H1 (cell line): ENCODE results near the gene ARID1B. TPM values are rescaled to one million over a fixed set of nuclear protein-coding genes. Genes with fewer than 3 reads are reported as not detected.

Experiments
- CTCF ChIA-PET: fragments of 300-600 bp; sonication (Branson Sonifier 250); formaldehyde crosslinking; loops from one replicate; lab custom pipeline; 2021; ENCODE audit not compliant: partially characterized antibody; lab: Charles Lee
- POLR2A ChIA-PET: fragments of 300-600 bp; sonication (Branson Sonifier 250); formaldehyde crosslinking; loops from one replicate; lab custom pipeline; 2021; ENCODE audit warnings: inconsistent platforms; ENCODE audit not compliant: partially characterized antibody; lab: Charles Lee
- DNase-seq, 2 experiments: peaks; one replicate each; pipeline versions ENCODE4 v3.0.0 to v3.0.0-alpha.2; 2010 to 2022; ENCODE audit warnings: low spot score in 2 of 2, low read depth in 1 of 2, mixed read lengths in 1 of 2
- FAIRE-seq: peaks from 2 replicates; lab custom pipeline; 2011; peaks lifted over from hg19 to GRCh38; lab: Jason Lieb, UNC
- H2AFZ ChIP-seq: 2 replicates; pipeline ENCODE4 v1.8.1; 2012; ENCODE audit warnings: low read length, inconsistent platforms
- H2AK5ac ChIP-seq: 2 replicates; pipeline ENCODE4 v1.6.1; 2013; ENCODE audit warnings: low read depth, low read length
- H2BK120ac ChIP-seq: replicated peaks from 2 replicates; pipeline ENCODE3; 2013; ENCODE audit warnings: low read depth, low read length, inconsistent platforms
- H2BK12ac ChIP-seq: 2 replicates; pipeline ENCODE4 v1.6.1; 2013; ENCODE audit warnings: low read depth, low read length
- H2BK15ac ChIP-seq: 2 replicates; pipeline ENCODE4 v1.6.1; 2013; ENCODE audit warnings: low read length
- H2BK20ac ChIP-seq: 2 replicates; pipeline ENCODE4 v1.6.1; 2013; ENCODE audit warnings: low read length
- H2BK5ac ChIP-seq: 2 replicates; pipeline ENCODE4 v1.6.1; 2013; ENCODE audit warnings: low read depth, low read length
- H3K14ac ChIP-seq: 2 replicates; pipeline ENCODE4 v1.6.1; 2013; ENCODE audit warnings: inconsistent platforms; ENCODE audit not compliant: insufficient read length
- H3K18ac ChIP-seq: 2 replicates; pipeline ENCODE4 v1.6.1; 2013; ENCODE audit warnings: low read length; ENCODE audit errors: extremely low read depth
- H3K23ac ChIP-seq: 2 replicates; pipeline ENCODE4 v1.6.1; 2013; ENCODE audit warnings: inconsistent platforms; ENCODE audit not compliant: insufficient read length
- H3K23me2 ChIP-seq: 2 replicates; pipeline ENCODE4 v1.6.1; 2013; ENCODE audit warnings: low read depth, low read length
- H3K27ac ChIP-seq: 2 replicates; pipeline ENCODE4 v1.6.1; 2011; ENCODE audit warnings: low read depth, low read length, inconsistent platforms
- H3K27me3 ChIP-seq, 4 experiments: replicated peaks in 1 of 4; 1 replicate in 1 of 4; 2 replicates in 3 of 4; pipeline versions ENCODE4 v1.6.1 to v1.8.1; 2011 to 2013; ENCODE audit warnings: low read length in 3 of 4, mild to moderate bottlenecking in 3 of 4, inconsistent platforms in 2 of 4, mixed read lengths in 2 of 4, moderate library complexity in 1 of 4; ENCODE audit not compliant: control insufficient read depth in 3 of 4, insufficient read depth in 3 of 4; ENCODE audit errors: extremely low read depth in 1 of 4
- H3K36me3 ChIP-seq, 4 experiments: 2 replicates each; pipeline versions ENCODE4 v1.6.1 to v1.8.1; 2011 to 2013; ENCODE audit warnings: mild to moderate bottlenecking in 4 of 4, low read length in 3 of 4, moderate library complexity in 2 of 4, control low read depth in 1 of 4, inconsistent platforms in 1 of 4; ENCODE audit not compliant: insufficient read depth in 4 of 4, control insufficient read depth in 2 of 4
- H3K4ac ChIP-seq: replicated peaks from 2 replicates; pipeline ENCODE3; 2013; ENCODE audit warnings: low read length, low read depth, mixed read lengths, inconsistent platforms; ENCODE audit not compliant: insufficient read length
- H3K4me1 ChIP-seq, 4 experiments: replicated peaks in 1 of 4; 1 replicate in 1 of 4; 2 replicates in 3 of 4; pipeline versions ENCODE4 v1.6.1 to v1.8.1; 2011 to 2013; ENCODE audit warnings: low read length in 3 of 4, inconsistent platforms in 2 of 4, mixed read lengths in 1 of 4; ENCODE audit not compliant: insufficient read depth in 4 of 4, control insufficient read depth in 3 of 4
- H3K4me2 ChIP-seq, 2 experiments: 2 replicates each; pipeline versions ENCODE4 v1.6.1 to v1.8.1; 2011 to 2013; ENCODE audit warnings: low read depth in 2 of 2, low read length in 2 of 2, control low read depth in 1 of 2, inconsistent platforms in 1 of 2, mild to moderate bottlenecking in 1 of 2; ENCODE audit not compliant: insufficient read depth in 1 of 2
- H3K4me3 ChIP-seq, 4 experiments: fragments of 200-600, 300-600 bp in 1 of 4; sonication (generic), shearing (Covaris generic), sonication (Bioruptor Twin) in 1 of 4; 2 replicates each; pipeline versions ENCODE4 v1.5.1 to v1.8.1; 2011 to 2016; ENCODE audit warnings: low read length in 4 of 4, low read depth in 3 of 4, control low read depth in 2 of 4, inconsistent platforms in 2 of 4, mild to moderate bottlenecking in 2 of 4, mixed read lengths in 1 of 4, moderate library complexity in 1 of 4; ENCODE audit not compliant: insufficient read depth in 2 of 4; ENCODE audit errors: extremely low read depth in 1 of 4
- H3K56ac ChIP-seq: replicated peaks from 2 replicates; pipeline ENCODE3; 2013; ENCODE audit warnings: low read depth, mild to moderate bottlenecking, mixed read lengths, low read length, inconsistent platforms; ENCODE audit not compliant: insufficient read length
- H3K79me1 ChIP-seq: 2 replicates; pipeline ENCODE4 v1.6.1; 2013; ENCODE audit warnings: low read depth, low read length, control low read depth
- H3K79me2 ChIP-seq, 2 experiments: 2 replicates each; pipeline versions ENCODE4 v1.6.1 to v1.8.1; 2012 to 2013; ENCODE audit warnings: low read length in 2 of 2, mild to moderate bottlenecking in 2 of 2, inconsistent platforms in 1 of 2; ENCODE audit not compliant: insufficient read depth in 2 of 2, control insufficient read depth in 1 of 2
- H3K9ac ChIP-seq, 4 experiments: replicated peaks in 1 of 4; 1 replicate in 1 of 4; 2 replicates in 3 of 4; pipeline versions ENCODE4 v1.6.1 to v1.8.1; 2011 to 2013; ENCODE audit warnings: low read depth in 3 of 4, low read length in 3 of 4, control low read depth in 2 of 4, mild to moderate bottlenecking in 2 of 4, moderate library complexity in 2 of 4, inconsistent platforms in 1 of 4; ENCODE audit errors: extremely low read depth in 1 of 4
- H3K9me3 ChIP-seq, 2 experiments: 2 replicates each; pipeline versions ENCODE4 v1.6.1 to v1.8.1; 2012 to 2013; ENCODE audit warnings: mild to moderate bottlenecking in 2 of 2, moderate library complexity in 2 of 2, control low read depth in 1 of 2, inconsistent platforms in 1 of 2, low read depth in 1 of 2, low read length in 1 of 2, mixed read lengths in 1 of 2; ENCODE audit not compliant: insufficient read depth in 2 of 2
- H4K20me1 ChIP-seq, 2 experiments: replicated peaks in 1 of 2; 2 replicates each; pipeline versions ENCODE3 to v1.8.1; 2011 to 2013; ENCODE audit warnings: inconsistent platforms in 2 of 2, low read length in 2 of 2, mild to moderate bottlenecking in 1 of 2; ENCODE audit not compliant: insufficient read depth in 2 of 2, control insufficient read depth in 1 of 2
- H4K5ac ChIP-seq: 2 replicates; pipeline ENCODE4 v1.6.1; 2013; ENCODE audit warnings: low read length, low read depth, mixed read lengths, inconsistent platforms; ENCODE audit not compliant: insufficient read length
- H4K8ac ChIP-seq: 2 replicates; pipeline ENCODE4 v1.8.0; 2013; ENCODE audit warnings: mild to moderate bottlenecking, moderate library complexity, low read length, inconsistent platforms; ENCODE audit not compliant: insufficient read depth; ENCODE audit errors: extremely low read depth
- H4K91ac ChIP-seq: replicated peaks from 2 replicates; pipeline ENCODE3; 2013; ENCODE audit warnings: low read length, mixed read lengths, inconsistent platforms; ENCODE audit not compliant: insufficient read length
- ASH2L ChIP-seq: fragments of 200-600, 300-600 bp; sonication (generic); IDR thresholded peaks from one replicate; pipeline ENCODE4 v1.7.1; 2017; ENCODE audit warnings: low read length
- CHD1 ChIP-seq: IDR thresholded peaks from 2 replicates; pipeline ENCODE4 v1.6.1; 2012; ENCODE audit warnings: low read depth, low read length, improper control_type of control experiment
- GABPA ChIP-seq: IDR thresholded peaks from 2 replicates; pipeline ENCODE4 v1.6.1; 2011; ENCODE audit warnings: mild to moderate bottlenecking, low read length, moderate library complexity, borderline replicate concordance; ENCODE audit not compliant: insufficient read depth
- GTF2F1 ChIP-seq: IDR thresholded peaks from 2 replicates; pipeline ENCODE4 v1.6.1; 2012; ENCODE audit warnings: low read depth, low read length, improper control_type of control experiment, borderline replicate concordance
- JUND ChIP-seq: IDR thresholded peaks from 2 replicates; pipeline ENCODE4 v1.6.1; 2011; ENCODE audit warnings: mild to moderate bottlenecking, improper control_type of control experiment, low read length
- MAFK ChIP-seq: IDR thresholded peaks from 2 replicates; pipeline ENCODE4 v1.6.1; 2012; ENCODE audit warnings: low read depth, mild to moderate bottlenecking, improper control_type of control experiment, low read length
- NANOG ChIP-seq: IDR thresholded peaks from 2 replicates; pipeline ENCODE4 v1.6.1; 2011; ENCODE audit warnings: low read length, low read depth, mild to moderate bottlenecking, inconsistent platforms; ENCODE audit not compliant: insufficient read depth, poor library complexity, severe bottlenecking
- POU5F1 ChIP-seq: IDR thresholded peaks from 2 replicates; pipeline ENCODE4 v1.6.1; 2011; ENCODE audit warnings: low read depth, mild to moderate bottlenecking, low read length, moderate library complexity
- RBBP5 ChIP-seq: IDR thresholded peaks from 2 replicates; pipeline ENCODE4 v1.7.1; 2012; ENCODE audit warnings: low read depth, mild to moderate bottlenecking, inconsistent platforms, low read length, moderate library complexity, borderline replicate concordance
- RNF2 ChIP-seq: fragments of 200-900, 300-1000 bp; sonication (generic); IDR thresholded peaks from 2 replicates; pipeline ENCODE4 v1.7.1; 2016; ENCODE audit warnings: borderline replicate concordance, low read depth, mild to moderate bottlenecking, antibody characterized with exemption, low read length; ENCODE audit not compliant: poor library complexity, severe bottlenecking; ENCODE audit errors: missing control alignments
- SIX5 ChIP-seq: IDR thresholded peaks from 2 replicates; pipeline ENCODE4 v1.6.1; 2011; ENCODE audit warnings: mild to moderate bottlenecking, low read depth, low read length
- SRF ChIP-seq: IDR thresholded peaks from 2 replicates; pipeline ENCODE4 v1.6.1; 2011; ENCODE audit warnings: mild to moderate bottlenecking, low read depth, low read length, moderate library complexity
- TAF1 ChIP-seq: IDR thresholded peaks from 2 replicates; pipeline ENCODE4 v1.6.1; 2011; ENCODE audit warnings: mild to moderate bottlenecking, low read depth, low read length
- TEAD4 ChIP-seq: IDR thresholded peaks from 2 replicates; pipeline ENCODE4 v1.6.1; 2012; ENCODE audit warnings: low read depth, low read length, inconsistent platforms, mixed read lengths
- WGBS, 2 experiments: shearing (Covaris generic) in 1 of 2; methylation state at CpG; one replicate each; pipeline versions ENCODE4 v1.1.6 to v1.1.7; 2013 to 2015; ENCODE audit warnings: low lambda C conversion rate in 2 of 2, mixed read lengths in 2 of 2, inconsistent platforms in 1 of 2, low coverage in 1 of 2, missing lambda C conversion rate in 1 of 2; ENCODE audit not compliant: insufficient replicate concordance in 2 of 2, insufficient coverage in 1 of 2, insufficient read length in 1 of 2; ENCODE audit errors: extremely low coverage in 1 of 2, missing lambda C conversion rate in 1 of 2; 5-methylcytosine and 5-hydroxymethylcytosine counted together
- polyA plus RNA-seq, 7 experiments: library from polyadenylated mRNA; depleted of rRNA in 3 of 7; stranded (reverse) in 5 of 7; unstranded in 2 of 7; fragments of >200 nt in 5 of 7; fragments of 200-250 nt in 2 of 7; gene quantifications; 1 replicate in 5 of 7; 2 replicates in 1 of 7; 4 replicates in 1 of 7; pipeline versions ENCODE4 v1.2.1 to v1.2.3, GENCODE V29; 2011 to 2013; ENCODE audit warnings: missing spikeins in 2 of 7, mixed read lengths in 2 of 7
- total RNA-seq: library from RNA; stranded (reverse); fragmentation: NEBNext Ultra II Directional; extraction: Animal tissue kit (Norgen Biotek cat#: 25700); gene quantifications from 2 replicates; pipeline ENCODE4 v1.2.1, GENCODE V29; 2021

Gene ARID1B
- total and polyA plus RNA-seq, 2 of the 8 experiments (the other 6 are each of a cell fraction or from before 2014, with no cell fraction given) = 24.3 to 70.3 TPM

DNA sequence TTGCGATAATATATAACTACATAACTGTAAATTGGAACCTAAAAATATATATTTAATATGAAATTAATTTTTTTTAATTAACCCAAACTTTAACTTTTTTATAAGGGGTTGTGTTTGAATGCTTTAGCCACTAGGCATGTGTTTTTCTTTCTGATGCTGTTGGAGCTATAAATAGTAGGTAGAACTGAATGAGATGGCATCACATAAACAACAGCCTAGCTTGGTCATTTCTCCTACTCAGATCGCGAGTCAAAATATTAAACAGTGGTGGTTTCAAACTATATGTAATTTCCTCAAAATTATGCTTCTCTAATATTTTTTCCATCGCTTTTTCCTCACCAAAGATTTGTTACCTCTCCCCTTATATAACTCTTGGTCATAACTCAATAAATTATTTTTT, 243.2 kb downstream of the ARID1B start:
- Histone ChIP-seq H3K4me3 (peak overlapping the region; percentile 69 to 97 (median 79); a peak in 7 of 8 replicates), H3K4ac (no peak overlapping the region), H3K36me3 (no peaks in the 10 kb centered on the region), H2AK5ac (no peak overlapping the region), H3K14ac (no peak overlapping the region), H3K27ac (peak overlapping the region; percentile 95; the same call in 1 of the 2 replicates), H3K23ac (no peak overlapping the region), H3K27me3 (peaks cover 0 to 1% (median 0%) of the 10 kb centered on the region in 4 experiments; a peak in 1 of 7 replicates), H2AFZ (no peak overlapping the region), H4K5ac (peak overlapping the region; percentile 98), H2BK120ac (no peak overlapping the region), H4K20me1 (peaks cover 0 to 2% of the 10 kb centered on the region in 2 experiments), H4K91ac (no peak overlapping the region), H3K4me1 (peaks cover 0 to 7% (median 6%) of the 10 kb centered on the region in 4 experiments; a peak in 4 of 7 replicates), H3K23me2 (no peaks in the 10 kb centered on the region), H3K18ac (no peak overlapping the region), H3K56ac (no peak overlapping the region), H3K9me3 (no peaks in the 10 kb centered on the region), H2BK5ac (no peak overlapping the region), H3K79me2 (peaks cover 0 to 84% of the 10 kb centered on the region in 2 experiments; a peak in 3 of 4 replicates), H3K9ac (peak overlapping the region in 1 of 4 experiments; percentile 94; a peak in 2 of 7 replicates), H2BK12ac (no peak overlapping the region), H2BK20ac (no peak overlapping the region), H2BK15ac (no peak overlapping the region), H3K79me1 (0 out of 2 replicates have a peak, but pooled peaks cover 4% of the 10 kb centered on the region), H3K4me2 (peak overlapping the region; percentile 64 to 80), H4K8ac (no peak overlapping the region)
- WGBS, 2 experiments = 50% methylated on average over 4 of the region's 4 CpGs; no CpG with 5 or more reads in 1 of the 2 experiments
- no peak for TF ChIP-seq SIX5
- TF ChIP-seq NANOG = no peak
- no peak for TF ChIP-seq TAF1
- TF ChIP-seq ASH2L = no peak
- TF ChIP-seq RNF2 = no peak
- no peak for TF ChIP-seq CHD1
- no peak for TF ChIP-seq POU5F1
- TF ChIP-seq JUND = no peak
- no peak for TF ChIP-seq GTF2F1
- TF ChIP-seq RBBP5 = no peak
- no peak for TF ChIP-seq MAFK
- TF ChIP-seq SRF = no peak
- no peak for TF ChIP-seq GABPA
- TF ChIP-seq TEAD4 = no peak
- no peak for FAIRE-seq
- no peak for DNase-seq
- CTCF ChIA-PET = interaction anchor here (1.0 to 1.4 kb wide), 5 partner anchors 10 to 100 kb away, joined by 3 to 5 read pairs (median 3); no protein-coding TSS in a partner anchor
- POLR2A ChIA-PET = interaction anchor here (0.9 to 2.6 kb wide), 10 partner anchors 8 to 88 kb away, joined by 3 to 15 read pairs (median 5); no protein-coding TSS in a partner anchor
